Measurements from ENCODE around the gene PRR36.
"Not testable (repeated sequence)": the region's sequence is repeated elsewhere in the genome, so short reads cannot be mapped to it uniquely, and the experiment has no call there.

PRR36 gene

DNA sequence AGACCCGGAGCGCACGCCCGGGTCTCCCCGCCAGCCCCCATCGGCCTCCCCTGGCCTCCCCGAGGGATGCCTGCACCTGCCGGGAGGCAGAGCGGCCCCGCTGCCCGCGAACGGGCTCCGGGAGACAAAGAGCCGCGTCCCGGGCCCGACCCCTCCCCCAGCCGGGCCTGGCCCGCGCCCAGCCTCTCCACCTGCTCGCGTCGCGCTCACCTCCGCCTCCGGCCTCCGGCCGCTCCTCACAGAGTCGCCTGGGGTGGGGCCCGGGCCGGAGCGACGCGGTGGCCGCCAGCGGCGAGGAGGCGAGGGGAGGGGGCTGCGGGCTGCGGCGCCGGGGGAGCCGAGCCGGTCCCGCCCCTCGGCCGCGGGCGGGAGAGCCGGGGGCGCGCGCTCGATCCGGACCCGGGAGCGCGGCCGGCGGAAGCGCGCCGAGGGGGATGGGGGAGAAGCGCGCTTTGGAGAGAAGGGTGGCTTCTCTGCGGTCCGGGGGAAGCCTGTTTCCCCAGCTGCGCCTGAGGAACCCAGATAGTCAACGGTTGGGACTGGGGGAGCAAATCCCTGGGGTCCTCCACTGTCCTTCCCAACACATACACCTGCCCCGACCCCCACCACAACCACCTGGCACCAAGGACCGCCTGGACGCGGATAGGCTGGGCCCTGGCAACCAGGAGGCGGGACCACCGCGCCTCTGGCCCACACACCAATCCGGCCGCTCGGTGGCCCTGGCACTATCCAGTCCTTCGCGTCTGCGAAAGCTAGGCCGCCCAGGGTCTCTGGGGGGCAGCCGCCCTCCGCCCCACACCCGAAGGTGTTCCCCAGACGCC is at the start of gene PRR36:
Gene PRR36, minus strand, starts transcription at position 315 of the 821 bp plus-strand sequence. CDS start 701 bp downstream, outside the sequence.
- Histone ChIP-seq H3K4me1 (ENCODE audit: insufficient read depth, low read length) (peaks cover 2% of the 10 kb centered on the region; the same call in 1 of the 2 replicates), H3K9me3 (ENCODE audit: control insufficient read depth, insufficient read depth, low read length) (no peaks in the 10 kb centered on the region), H3K9ac (ENCODE audit: low read depth, low read length) (peak within 1 kb of the TSS; percentile 52; the same call in 1 of the 2 replicates), H3K36me3 (ENCODE audit: insufficient read depth, low read length) (no peaks in the 10 kb centered on the region)

DNA sequence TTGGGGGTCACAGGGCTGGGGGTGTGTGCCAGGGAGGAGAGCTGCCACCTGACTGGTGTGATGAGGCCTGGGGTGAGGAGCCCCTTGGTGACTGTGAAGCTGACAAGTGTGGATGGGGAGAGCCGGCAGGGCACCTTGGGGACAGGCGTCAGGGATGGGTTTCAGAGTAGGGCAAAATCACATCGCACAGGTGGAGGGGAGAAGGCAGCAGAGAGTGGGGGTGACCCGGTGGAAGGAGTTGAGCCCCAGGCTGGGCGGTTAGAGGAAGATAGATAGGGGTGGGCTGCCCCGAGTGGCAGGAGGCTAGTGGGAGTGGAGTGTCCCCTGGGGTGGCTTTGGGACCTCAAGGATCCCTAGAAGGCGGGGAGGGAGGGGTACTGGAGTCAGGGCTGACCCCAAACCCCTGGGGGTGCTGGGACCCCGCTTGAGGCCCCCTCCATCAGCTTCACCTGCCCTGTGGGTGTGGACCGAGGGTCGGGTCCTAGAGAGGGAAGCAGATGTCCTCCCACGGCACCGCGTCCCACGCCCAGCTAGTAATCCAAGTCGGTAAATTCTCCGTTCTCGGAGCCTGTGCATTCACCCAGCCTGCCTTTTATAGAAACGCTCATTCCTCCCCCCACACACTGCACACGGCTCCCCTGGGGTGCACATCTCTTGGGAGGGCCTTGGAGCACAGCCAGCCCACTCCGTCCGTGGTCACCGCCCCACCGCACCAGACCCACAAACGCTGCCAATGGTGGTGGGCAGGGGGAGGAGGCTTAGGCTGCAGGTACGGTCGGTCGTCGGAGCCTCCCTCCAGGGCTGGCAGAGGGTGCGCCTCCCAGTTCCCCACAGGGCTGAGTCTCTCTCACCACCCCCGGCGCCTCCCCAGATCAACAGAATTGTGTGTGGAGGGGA is 49.4 kb upstream of the PRR36 start:
- peaks cover 3% of the 10 kb centered on the region; the same call in 1 of the 2 replicates for H3K4me1 ChIP-seq (ENCODE audit: insufficient read depth, low read length)
- no peaks in the 10 kb centered on the region for H3K36me3 ChIP-seq (ENCODE audit: insufficient read depth, low read length)
- no peaks in the 10 kb centered on the region for H3K9me3 ChIP-seq (ENCODE audit: control insufficient read depth, insufficient read depth, low read length)
- no peak overlapping the region for H3K9ac ChIP-seq (ENCODE audit: low read depth, low read length)

DNA sequence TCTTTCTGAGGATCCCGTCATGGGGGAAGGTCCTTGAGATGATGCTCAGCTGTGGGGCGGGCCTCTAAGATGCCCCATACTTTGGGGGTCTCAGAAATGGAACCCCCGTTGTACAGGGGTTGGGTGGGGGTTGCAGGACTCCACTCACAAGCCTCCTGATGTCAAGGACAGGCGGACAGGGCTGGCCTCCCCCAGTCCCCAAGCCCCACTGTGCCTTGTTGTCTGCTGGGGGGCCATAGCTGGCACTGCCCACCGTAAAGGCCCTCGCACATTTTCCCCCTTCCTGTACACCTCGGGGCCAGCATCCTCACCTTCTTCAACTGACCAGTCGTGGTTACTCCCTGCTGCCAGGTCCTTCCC is 48.6 kb upstream of the PRR36 start:
- H3K9me3 ChIP-seq (ENCODE audit: control insufficient read depth, insufficient read depth, low read length): no peaks in the 10 kb centered on the region
- H3K4me1 ChIP-seq (ENCODE audit: insufficient read depth, low read length): peaks cover 3% of the 10 kb centered on the region; the same call in 1 of the 2 replicates
- no peak overlapping the region for H3K9ac ChIP-seq (ENCODE audit: low read depth, low read length)
- H3K36me3 ChIP-seq (ENCODE audit: insufficient read depth, low read length): no peaks in the 10 kb centered on the region

DNA sequence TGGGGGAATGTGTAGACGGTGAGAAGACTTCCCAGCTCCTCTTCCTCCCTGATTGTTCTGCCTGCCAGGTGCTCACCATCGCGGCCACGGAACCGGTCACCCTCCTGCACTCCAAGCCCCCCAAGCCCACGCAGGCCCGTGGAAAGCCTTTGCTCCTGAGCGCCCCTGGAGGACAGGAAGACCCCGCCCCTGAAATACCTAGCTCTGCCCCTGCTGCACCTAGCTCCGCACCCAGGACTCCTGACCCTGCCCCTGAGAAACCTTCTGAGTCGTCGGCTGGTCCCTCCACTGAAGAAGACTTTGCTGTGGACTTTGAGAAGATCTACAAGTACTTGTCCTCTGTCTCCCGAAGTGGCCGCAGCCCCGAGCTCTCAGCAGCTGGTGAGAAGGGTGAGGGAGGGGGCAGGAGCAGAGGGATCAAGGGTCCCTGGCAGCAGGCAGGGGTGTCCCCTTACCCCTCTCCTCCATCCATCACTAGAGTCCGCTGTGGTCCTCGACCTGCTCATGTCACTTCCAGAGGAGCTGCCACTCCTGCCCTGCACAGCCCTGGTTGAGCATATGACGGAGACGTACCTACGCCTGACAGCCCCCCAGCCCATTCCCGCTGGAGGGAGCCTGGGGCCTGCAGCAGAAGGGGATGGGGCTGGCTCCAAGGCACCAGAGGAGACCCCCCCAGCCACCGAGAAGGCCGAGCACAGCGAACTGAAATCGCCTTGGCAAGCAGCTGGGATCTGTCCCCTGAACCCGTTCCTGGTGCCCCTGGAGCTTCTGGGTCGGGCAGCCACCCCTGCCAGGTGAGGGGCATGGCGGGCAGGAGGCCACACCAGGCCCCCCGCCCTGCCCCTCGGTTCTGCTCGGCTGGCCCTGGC is 48.0 kb upstream of the PRR36 start:
- Histone ChIP-seq H3K9ac (ENCODE audit: low read depth, low read length) (no peak overlapping the region), H3K9me3 (ENCODE audit: control insufficient read depth, insufficient read depth, low read length) (no peaks in the 10 kb centered on the region), H3K4me1 (ENCODE audit: insufficient read depth, low read length) (peaks cover 3% of the 10 kb centered on the region; the same call in 1 of the 2 replicates), H3K36me3 (ENCODE audit: insufficient read depth, low read length) (no peaks in the 10 kb centered on the region)

DNA sequence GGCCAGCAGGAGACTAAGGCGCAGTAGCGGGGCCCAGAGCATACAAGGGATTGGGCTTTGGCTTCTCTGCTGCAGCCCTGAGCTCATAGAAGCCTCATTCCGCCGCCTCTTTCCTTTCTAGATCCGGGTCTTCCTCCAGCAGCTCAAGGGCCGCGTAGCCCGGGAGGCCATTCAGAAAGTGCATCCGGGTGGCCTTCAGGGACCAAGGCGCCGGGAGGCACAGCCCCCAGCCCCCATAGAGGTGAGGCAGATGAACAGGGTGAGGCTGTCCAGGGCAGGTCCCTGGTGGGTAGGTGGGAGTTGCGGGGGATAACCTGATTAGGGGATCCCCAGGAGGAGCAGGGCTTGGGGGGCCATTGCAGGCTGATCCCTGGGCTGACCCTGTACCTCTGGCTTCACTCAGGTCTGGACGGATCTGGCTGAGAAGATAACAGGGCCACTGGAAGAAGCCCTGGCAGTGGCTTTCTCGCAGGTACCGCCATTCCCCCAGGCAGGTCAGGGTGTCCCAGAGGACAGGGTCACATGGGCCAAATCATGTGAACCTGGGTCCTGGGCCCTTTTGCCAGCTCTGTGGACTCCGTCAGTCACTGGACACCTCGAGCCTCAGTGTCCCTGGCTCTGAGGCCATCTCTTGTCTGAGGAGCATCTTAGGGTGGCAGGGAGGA is 47.2 kb upstream of the PRR36 start:
- Histone ChIP-seq H3K9me3 (ENCODE audit: control insufficient read depth, insufficient read depth, low read length) (no peaks in the 10 kb centered on the region), H3K9ac (ENCODE audit: low read depth, low read length) (peak overlapping the region; percentile 31; the same call in 1 of the 2 replicates), H3K4me1 (ENCODE audit: insufficient read depth, low read length) (peaks cover 3% of the 10 kb centered on the region; the same call in 1 of the 2 replicates), H3K36me3 (ENCODE audit: insufficient read depth, low read length) (no peaks in the 10 kb centered on the region)

DNA sequence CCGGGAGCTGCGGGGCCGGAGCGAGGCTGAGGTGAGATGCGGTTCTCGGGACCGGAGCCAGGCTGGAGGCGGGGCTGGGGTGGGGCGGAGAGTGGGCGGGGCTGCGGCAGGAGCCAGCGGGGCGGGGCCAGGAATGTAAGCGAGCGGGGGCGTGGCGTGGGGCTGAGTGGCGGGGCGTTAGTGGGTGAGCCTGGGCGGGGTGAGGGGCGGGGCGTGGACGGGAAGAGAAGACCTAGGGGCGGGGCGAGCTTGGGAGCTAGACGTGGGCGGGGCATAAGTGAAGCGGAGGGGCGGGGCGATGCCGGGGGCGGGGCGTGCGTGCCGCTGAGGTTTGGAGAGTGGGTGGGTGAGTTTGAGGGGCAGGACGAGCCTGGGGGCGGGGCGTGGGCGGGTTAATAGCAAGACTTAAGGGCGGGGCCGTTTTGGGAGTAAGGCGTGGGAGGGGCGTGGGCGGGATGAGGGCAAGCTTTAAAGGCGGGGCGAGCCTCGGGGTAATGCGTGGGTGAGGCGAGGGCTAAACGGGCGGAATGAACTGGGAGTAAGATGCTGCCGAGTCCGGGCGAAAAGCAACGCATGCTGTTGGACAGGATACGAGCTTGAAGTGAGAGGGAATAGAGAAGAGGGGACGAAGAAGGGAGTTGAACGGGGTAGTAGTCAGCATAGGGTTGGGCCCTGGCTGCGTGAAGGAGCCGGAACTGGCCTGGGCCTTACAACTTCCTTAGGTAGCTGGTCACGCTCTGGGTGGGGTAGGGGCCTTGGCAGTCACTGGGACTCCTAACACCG is 46.5 kb upstream of the PRR36 start:
- H3K4me1 ChIP-seq (ENCODE audit: insufficient read depth, low read length): peaks cover 3% of the 10 kb centered on the region; the same call in 1 of the 2 replicates
- peak overlapping the region; percentile 71; the same call in 1 of the 2 replicates for H3K9ac ChIP-seq (ENCODE audit: low read depth, low read length)

DNA sequence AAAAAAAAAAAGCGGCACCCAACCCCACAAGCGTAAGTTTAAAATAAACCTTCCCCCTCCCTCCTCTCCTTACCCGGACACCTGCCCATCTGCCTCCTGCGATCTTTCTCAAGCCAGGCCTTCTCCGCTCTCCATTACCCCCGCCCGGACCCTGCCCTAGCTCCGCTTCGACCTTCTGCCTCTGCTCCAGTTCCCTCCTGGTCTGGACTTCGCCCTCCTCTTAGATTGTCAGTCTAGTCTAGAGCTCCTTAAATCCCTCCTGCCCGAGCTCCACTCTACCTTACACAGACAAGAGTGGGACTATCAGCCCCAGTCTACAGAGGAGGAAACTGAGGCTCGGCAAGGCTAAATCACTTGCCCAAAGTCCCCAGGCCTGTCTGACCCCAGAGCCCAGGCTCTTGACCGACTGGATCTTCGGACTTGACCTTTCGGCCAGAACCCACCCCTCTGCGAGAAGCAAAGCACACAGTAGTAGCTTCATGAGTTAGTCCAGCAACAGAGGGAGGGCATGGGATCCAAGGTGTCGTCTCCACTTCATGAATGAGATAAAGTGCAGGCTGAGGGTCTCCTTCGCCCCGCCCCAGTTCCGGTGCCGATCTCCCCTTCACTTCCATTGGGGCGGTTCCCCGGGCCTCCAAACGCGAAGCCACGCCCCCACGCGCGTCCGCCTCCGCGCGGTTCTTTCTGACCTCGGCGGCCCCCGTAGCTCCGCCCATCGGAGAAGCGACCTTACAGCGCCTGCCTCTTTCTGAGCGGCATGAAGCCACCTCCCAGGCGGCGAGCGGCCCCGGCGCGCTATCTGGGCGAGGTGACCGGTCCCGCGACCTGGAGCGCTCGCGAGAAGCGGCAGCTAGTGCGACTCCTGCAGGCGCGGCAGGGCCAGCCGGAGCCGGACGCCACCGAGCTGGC is 45.7 kb upstream of the PRR36 start, which contains the start of gene SNAPC2:
Gene SNAPC2, plus strand, starts transcription at position 729 of the 909 bp plus-strand sequence. Its CDS starts 29 bp downstream, at position 758.
- H3K36me3 ChIP-seq (ENCODE audit: insufficient read depth, low read length): no peaks in the 10 kb centered on the region
- H3K9ac ChIP-seq (ENCODE audit: low read depth, low read length): peak within 1 kb of the TSS; percentile 71
- H3K4me1 ChIP-seq (ENCODE audit: insufficient read depth, low read length): peaks cover 3% of the 10 kb centered on the region; the same call in 1 of the 2 replicates
- H3K9me3 ChIP-seq (ENCODE audit: control insufficient read depth, insufficient read depth, low read length): no peaks in the 10 kb centered on the region

More for the DNA sequence above, 46.5 kb upstream of the PRR36 start:
- H3K9me3 ChIP-seq (ENCODE audit: control insufficient read depth, insufficient read depth, low read length): no peaks in the 10 kb centered on the region
- no peaks in the 10 kb centered on the region for H3K36me3 ChIP-seq (ENCODE audit: insufficient read depth, low read length)

DNA sequence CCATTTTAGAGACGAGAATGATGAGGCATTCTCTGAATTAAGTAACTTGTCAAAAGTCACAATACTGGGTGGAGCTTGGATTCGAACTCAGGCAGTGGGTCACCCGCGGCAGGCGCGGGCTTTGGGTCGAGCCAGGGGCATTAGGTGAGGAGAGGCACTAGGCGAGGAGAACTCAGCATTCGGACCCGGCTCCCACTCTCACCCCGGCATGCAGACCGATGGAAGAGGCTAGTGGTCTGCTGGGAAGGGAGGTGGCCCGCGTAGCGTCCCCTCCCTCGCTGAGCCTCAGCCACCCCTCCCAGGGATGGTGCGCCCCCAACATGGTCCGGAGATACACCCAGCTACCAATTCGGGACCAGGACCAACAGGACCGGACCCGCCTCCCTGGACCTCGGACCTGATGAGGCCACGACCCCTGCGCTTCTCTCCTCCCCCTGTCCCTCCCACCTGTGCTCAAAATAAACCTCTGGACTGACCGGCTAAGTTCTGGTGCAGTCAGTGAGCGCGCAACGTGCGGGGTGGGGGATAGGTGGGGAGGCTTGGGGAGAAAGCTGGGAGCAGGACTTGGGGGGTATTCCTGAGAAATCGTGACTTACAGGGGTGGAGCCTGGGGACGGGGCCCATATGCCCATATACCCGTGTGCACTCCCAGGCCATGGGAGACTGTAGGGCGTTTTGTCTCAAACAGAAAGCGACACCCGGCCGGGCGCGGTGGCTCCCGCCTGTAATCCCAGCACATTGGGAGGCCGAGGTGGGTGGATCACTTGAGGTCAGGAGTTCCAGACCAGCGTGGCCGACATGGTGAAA is 44.6 kb upstream of the PRR36 start:
- Histone ChIP-seq H3K9me3 (ENCODE audit: control insufficient read depth, insufficient read depth, low read length) (no peaks in the 10 kb centered on the region), H3K36me3 (ENCODE audit: insufficient read depth, low read length) (no peaks in the 10 kb centered on the region), H3K4me1 (ENCODE audit: insufficient read depth, low read length) (peaks cover 3% of the 10 kb centered on the region; the same call in 1 of the 2 replicates), H3K9ac (ENCODE audit: low read depth, low read length) (peak overlapping the region; percentile 71; the same call in 1 of the 2 replicates)

DNA sequence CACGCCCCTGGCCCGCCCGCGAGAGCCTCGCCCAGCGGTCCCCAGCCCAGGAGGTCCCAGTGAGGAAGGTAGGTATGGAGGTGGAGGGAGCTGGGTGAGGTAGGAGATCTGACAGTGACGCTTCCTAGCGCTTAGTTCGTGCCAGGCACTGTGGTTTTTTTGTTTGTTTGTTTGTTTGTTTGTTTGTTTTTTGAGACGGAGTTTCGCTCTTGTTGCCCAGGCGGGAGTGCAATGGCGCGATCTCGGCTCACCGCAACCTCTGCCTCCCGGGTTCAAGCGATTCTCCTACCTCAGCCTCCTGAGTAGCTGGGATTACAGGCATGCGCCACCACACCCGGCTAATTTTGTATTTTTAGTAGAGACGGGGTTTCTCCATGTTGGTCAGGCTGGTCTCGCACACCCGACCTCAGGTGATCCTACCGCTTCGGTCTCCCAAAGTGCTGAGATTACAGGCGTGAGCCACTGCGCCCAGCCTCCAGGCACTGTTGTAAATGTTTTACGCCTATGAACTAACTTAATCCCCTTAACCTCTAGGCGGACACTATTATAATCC is 43.9 kb upstream of the PRR36 start:
- not testable (repeated sequence) for H3K9me3 ChIP-seq (ENCODE audit: control insufficient read depth, insufficient read depth, low read length); H3K36me3 ChIP-seq (ENCODE audit: insufficient read depth, low read length); H3K4me1 ChIP-seq (ENCODE audit: insufficient read depth, low read length)
- peak overlapping the region; percentile 63; the same call in 1 of the 2 replicates for H3K9ac ChIP-seq (ENCODE audit: low read depth, low read length)

DNA sequence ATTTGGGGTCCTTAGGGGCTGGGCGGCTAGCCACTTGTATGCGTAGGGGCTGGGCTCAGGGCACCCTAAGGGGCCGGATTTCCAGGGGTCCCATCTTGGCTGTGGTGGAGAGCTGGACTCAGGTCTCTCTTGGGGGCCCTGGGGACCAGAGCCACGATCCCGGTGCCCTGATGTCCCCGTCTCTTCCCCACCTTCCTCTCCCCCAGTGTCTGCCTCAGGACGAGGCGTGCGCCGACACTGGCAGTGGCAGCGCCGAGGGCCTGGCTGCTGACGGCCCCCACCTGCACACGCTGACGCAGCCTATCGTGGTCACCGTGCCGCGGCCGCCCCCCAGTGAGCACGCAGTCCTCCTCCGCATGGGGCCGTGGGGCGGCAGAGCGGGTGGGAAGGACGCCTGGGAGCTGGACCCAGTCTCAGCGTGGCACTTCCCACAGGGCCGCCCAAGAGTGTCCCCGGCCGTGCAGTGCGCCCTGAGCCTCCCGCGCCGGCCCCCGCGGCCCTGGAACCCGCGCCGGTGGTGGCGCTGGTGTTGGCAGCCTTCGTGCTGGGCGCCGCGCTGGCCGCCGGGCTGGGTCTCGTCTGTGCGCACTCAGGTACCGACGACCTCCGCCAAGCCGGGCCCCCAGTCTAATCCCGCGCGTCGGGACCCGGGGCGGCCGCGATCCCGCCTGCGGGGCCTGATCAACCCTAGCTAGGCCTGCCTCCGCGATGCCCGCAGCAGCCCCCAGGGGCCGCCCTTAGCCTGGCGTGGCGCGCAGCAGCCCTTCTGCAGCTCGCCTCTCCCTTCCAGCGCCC is 43.3 kb upstream of the PRR36 start:
- peaks cover 3% of the 10 kb centered on the region; the same call in 1 of the 2 replicates for H3K4me1 ChIP-seq (ENCODE audit: insufficient read depth, low read length)
- no peaks in the 10 kb centered on the region for H3K36me3 ChIP-seq (ENCODE audit: insufficient read depth, low read length)
- H3K9ac ChIP-seq (ENCODE audit: low read depth, low read length): peak overlapping the region; percentile 63; the same call in 1 of the 2 replicates
- H3K9me3 ChIP-seq (ENCODE audit: control insufficient read depth, insufficient read depth, low read length): no peaks in the 10 kb centered on the region
